HPDE6-E6E7 (cell line): Measurements from ENCODE around the gene PRR33.
A peak's percentile ranks its signal among the peaks of the same experiment; 100 is the strongest.

Experiments
- DNase-seq: peaks from one replicate; pipeline ENCODE4 v3.0.0; 2011; ENCODE audit warnings: missing footprints; ENCODE audit errors: extremely low spot score

The PRR33 gene

DNA sequence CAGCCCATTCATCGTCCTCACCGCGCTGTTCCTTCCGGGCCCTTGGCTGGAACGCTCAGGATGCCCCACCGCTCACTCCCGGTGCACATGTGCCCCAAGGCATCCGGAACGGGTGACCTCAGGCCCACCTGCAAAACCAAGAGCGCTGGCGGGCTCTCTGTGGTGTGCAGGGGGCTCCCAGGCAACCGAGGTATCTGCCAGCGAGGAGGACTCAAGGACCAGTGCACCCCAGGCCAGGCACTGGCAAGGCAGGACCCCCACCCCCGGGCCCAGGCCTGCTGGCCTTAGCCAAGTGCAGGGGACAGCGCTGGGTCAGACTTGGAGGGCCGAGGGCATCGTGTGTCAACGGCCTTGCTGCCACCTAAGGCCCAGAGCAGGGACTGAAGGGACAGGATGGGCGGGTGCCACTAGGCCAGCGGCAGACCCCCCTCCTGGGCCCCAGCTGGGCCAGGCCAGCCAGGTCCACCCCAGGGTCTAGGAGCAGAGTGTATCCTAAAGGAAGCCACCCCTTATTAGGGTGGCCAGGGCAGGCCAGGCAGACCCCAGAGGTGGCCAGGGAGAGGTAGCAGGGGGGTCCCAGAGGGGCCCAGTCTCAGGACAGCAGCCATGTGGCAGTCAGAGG lies 36.3 kb upstream of the PRR33 start:
- no peak for DNase-seq

DNA sequence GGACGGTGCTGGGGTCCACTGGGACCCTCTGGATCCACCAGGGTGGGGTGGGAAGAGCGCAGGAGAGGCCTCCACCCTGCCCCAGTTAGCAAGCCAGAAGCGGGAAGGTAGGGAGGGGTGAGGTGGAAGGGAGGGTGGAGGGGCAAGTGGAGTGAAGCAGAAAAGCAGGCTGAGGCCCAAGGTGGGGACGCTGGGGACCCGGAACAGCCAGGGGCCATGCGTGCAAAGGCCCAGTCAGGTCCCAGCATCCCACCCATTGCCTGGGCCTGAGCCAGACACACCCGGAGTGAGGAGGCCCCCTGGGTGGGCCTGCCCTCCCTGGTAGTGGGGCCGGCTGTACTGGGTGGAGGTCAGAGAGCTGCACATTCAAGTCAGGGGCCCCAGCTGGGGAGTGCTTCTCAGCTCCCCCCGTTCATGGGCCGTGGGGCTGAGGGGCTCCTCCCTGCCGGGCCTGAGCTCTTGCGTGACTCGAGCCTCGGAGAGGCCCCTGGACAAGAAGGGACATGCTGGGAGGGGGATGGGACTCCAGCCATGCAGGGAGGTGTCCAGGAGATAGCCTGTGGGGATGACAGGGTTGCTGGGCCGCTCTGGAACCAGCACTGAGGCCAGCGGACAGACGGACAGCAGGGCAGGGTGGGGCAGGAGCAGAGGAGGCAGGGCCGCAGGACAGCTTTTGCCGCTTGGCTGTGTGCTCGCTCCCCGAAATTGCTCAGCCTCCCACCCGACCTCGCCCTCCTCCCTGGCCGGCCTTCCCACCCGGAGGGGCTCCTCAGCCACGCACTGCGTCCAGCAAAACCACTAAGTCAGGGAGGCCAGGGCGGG lies 35.5 kb upstream of the PRR33 start:
- peak; percentile 50 for DNase-seq

DNA sequence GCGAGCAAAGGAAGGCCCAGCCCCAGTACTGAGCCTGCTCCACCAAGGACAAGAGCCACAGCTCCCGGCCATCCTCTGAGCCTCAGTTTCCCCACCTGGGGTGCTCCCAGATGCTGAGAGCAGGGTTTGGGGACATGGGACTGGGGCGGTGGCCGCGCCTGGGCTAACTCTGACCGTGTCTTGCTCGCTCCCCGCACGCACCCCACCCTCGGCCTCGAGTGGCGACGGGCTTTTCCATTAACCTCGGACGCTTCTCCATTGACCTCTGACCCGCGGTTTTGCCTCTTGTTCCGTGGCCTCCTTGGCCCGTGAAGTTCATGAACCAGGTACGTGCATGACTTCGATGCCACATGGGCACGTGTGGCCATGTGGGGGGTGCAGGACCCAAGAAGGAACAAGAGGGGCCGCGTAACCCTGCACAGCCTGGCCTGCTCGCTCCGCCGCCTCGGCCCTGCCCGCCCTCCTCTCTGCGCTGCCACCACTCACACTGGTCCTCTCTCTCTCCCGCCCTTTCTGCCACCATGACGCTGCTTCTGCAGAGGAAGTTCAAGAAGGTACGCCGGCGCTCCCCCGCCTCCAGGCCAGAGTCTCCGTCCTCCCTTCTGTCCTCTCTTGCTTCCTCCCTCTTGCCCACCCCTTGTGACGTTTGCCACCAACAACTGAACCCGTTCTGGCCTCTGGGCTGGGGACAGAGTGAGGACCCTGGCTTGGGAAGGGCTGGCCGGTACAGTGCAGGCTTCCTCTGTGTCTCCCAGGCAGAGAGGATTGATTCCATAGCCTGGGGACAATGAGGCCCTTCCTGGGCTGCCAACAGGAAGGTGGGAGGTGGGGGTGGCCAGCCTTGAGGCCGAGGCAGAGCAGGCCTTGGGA lies 34.7 kb upstream of the PRR33 start:
- DNase-seq, result no peak

DNA sequence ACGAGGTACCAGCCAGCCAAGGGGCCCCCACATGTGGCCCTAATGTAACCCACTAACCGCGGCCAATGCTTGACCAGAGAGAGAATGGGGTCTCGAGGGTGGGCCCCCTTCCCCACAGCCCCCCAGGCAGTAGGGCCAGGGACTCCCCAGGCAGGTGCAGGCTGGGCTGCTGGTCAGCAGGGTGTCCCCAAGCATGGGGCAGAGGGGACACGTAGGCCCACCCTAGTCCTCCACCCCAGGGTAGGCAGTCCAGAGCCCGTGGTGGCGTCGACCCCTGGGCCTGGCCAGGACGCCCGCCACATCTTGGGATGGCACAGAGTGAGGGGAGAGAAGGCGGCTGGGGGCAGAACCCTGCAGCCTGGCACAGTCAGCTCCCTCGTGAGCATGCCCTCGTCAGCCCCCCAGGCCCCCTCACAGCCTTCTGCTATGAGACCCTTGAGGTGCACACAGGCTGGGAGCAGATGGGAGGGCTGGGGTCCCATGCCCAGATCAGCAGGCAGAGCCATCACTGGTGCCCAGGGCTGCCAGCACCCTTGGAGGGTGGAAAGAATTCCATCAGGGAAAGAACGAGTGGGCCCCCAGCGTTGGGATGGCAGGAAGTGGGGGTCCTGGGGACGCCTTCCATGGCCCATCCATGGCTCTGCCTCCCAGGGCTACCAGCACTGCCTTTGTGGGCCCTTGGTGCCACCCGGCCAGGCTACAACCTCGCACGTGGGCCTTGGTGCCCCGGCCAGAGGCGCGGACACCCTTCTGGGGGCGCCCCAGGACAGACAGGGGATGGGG lies 33.9 kb upstream of the PRR33 start:
- DNase-seq, result no peak

DNA sequence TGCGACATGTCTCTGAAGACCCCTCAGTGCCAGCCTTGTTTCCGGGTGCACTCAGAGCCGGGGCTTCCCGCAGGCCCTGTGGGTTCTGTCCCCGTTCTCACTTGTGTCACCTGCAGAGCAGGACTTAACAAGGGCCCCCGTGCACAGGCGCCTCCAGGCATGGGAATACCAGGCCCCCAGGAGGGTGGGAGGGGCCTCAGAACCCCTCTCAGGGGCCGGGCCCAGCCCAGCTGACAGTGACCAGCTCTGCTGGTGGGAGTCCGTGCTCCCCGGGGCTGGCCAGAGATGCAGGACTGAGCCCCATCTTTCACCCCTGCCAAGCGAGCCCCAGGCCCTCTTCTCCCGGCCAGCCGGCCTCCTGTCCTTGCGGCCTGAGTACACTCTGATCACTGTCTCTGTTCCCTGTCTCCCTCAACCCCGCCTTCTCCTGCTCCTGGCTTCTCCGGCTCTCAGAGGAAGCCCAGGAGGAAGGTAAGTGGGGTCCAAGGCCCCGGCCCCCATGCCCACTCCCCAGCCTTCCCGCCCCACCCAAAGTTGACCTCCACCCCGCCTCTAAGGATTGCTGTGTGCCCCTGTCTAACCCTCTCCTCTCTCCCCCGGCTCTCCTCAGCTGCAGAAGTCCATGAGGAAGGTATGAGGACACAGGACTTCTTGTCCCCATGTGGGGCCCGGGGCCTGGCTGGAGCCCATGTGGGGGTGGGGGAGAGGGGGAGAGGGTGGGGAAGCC lies 33.1 kb upstream of the PRR33 start:
- DNase-seq, result no peak

DNA sequence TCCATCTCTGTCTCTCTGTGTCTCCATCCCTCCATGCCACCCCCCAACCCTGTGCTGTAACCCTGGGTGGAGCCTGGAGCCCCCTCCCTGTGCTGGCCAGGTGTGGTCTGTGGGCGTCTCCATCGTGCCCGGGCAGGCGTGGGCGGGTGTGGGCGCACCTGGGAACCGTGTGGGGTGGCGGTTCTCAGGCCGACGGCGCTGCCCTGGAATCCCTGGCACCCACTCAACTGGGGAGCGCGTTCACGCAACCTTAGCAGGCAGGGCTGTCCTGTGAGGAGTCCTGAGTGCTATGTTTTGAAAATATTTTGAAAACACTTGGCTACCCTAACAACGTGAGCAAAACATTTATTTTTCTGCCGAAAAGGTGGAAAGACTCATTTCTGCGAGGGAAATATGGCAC lies 32.5 kb upstream of the PRR33 start:
- DNase-seq, result no peak

DNA sequence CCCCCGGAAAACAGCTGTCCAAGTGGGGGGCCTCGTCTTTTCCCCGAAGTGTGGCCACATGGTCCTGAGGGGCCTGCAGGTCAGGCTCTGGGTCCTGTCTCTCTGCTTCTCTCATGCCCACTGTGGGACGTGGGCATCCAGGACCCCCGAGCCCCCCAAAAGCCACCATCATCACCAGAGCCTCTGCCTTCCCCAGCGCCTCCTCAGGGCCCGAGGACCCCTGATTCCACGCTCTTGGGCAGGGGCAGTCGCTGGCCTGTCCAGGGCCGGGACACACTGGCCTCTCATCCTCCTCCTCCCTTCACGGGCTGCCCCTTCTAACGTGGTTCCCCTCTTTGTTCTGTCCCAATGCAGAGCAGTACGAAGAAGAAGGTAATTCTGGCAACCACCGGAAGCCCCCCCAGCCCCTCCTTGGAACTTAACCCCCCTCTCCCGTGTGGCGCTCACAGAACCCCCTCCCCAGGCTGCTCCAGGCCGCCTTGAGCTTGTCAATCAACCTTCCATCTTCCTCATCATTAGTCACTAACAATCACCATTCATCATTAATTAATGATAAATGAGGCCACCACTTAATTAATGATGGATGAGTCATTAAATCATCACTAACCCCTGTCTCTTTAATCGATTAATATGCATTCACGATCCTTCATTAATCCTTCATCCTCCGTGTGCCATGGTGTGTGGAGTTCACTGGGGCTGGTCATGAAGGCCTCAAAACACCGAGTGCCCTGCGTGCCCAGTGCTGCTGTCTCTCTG lies 31.7 kb upstream of the PRR33 start:
- DNase-seq, result no peak

DNA sequence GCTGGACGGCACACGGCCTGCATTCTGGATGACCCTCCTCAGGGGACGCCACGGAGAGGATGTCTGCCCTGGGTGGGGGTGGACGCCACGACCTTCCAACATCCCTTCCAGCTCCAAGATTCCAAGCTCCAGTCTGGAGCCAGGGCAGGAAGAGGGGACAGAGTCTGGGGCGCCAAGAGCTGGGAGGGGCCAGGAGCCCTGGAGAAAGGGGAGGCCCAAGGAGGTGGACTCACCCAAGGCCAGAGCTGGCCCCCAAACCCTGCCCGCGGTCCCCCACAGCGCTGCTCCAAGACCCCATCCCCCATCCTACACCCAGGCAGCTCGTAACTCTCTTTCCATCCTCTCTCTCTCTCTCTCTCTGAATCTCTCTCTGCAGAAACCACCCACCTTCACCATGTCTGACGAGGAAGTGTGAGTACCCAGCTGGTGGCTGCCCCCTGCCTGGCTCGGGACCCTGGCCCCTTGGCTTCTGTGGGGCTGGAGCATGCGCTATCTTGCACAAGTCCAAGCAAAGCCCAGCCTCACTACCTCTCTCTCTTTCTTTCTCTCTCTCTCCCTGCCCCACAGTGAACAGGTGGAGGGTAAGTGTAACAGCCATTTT lies 30.9 kb upstream of the PRR33 start:
- no peak for DNase-seq

DNA sequence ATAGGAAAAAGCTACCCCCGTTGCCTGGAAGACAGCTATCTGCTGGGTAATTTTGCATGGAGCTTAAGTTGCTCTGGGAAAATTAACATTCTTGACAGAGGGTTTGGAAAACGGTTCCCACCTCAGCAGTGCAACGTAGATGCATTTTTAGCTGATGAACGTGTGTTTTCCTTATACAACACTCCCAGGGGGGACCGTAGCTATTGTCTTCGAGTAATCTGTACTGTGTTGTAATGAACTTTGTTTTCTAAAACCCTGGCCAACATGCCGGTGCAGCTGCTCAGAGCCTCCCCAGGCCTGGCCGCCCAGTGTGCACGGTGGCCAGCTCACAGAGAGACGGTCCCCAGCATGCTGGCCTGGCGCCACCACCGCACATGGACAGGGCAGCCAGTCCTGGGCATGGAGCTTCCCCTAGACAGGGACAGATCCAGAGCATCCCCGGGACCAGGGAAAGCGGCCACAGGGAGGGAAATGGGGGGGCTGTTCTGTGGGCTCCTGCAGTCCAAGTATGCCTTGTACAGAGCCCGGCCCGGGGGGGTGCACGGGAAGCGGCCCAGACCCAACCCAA lies 30.0 kb upstream of the PRR33 start:
- no peak for DNase-seq

DNA sequence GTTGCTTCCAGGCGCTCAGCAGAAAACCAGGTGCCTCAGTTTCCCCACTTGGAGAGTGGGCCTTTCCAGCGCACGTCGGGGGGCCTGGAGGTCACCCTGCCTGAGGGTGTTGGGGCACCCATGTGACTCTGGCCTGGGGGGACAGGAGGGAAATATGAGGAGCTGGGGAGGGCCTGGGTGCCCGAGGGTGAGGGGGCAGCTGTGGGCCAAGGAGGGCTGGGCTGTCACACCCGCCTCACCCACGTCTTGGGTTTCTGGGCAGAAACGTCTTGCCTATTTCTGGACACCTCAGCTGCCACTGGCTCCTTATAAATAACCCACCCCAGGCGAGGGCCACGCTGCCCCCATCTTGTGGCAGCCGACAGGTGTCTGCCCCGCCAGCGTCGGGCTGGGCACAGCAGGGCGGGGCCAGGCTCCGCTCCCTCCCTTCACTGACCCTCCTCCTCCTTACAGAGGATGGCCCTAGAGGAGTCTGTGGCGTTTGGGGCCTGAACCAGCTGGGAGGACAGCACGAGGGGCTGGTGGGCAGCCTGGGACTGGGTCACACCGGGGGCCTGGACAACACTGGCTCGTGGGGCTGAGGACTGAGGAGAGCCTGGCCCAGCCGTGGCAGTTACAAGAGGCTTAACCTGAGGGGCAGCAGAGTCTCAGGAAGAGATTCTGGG lies 29.3 kb upstream of the PRR33 start:
- no peak for DNase-seq

DNA sequence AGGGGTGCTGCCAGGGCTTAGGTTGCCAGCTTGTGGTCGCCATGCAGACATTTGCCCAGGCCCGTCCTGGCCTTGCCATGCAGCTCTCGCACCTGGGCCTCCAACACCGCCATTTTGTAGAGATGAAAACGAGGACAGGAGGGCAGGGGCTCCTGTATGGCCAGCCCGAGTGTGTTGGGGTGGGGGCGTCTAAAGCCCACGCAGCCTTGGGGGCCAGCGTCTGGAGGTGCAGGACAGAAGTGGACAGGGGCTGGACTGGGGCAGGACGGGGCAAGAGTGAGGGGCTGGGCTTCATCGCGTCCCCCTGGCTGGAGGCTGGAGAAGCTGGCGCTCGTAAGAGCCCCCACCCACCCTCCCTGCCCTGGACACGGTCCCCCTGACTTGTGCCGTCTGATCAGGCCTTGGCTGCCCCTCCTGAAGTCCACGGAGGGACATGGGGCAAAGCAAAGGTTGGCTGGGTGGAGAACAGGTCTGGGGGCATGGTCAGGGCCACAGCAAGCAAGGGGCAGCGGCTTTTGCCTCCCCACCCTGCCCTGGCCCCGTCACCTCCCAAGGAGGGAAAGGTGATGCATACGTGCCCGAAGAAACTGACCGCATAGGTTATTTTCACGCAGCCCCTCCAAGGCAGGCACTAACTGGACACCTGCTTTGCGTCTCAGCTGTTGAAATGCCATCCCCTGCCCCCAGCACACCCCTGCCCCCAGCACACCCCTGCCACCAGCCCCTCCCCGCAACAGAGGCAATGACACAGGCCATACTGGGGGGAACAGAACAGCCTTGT lies 28.6 kb upstream of the PRR33 start:
- no peak for DNase-seq

DNA sequence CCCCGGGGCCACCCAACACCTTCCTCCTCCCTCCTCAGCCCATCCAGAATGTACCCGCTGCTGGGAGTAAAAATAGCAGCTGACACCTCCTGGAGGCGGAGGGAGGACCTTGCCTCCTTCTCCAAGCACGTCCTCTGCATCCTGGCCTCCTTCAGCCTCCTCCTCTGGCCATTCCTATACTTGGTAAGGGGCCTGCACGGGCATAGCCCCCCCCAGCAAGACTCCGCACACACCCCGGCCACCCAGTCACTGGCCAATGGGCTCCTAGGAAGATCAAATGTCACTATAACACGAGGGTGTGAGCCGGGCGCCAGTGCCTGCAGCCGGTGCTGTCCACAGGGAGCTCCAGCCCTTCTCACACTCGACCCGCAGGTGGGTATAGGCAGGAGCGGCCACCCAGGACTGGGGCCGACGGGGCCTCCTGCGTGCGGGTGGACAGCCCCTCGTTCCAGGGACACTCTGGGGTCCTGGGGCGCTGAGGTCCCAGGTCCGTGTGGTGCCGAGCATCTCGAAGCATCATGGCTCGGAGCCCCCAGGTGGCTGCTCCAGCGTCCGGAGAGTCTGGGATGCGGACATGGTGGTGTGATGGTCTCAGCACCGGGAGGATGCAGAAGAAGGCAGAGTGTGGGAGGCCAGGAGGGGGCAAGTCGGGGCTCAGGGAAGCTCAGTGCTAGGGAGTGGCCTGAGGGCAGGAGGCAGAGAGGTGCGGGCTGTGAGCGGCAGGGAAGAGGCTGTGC lies 27.9 kb upstream of the PRR33 start, which contains the start of gene TNNT3:
TSS of gene TNNT3 (plus strand) at position 313 of the 737 bp plus-strand sequence. CDS start 3,172 bp downstream, outside the sequence.
- no peak for DNase-seq

DNA sequence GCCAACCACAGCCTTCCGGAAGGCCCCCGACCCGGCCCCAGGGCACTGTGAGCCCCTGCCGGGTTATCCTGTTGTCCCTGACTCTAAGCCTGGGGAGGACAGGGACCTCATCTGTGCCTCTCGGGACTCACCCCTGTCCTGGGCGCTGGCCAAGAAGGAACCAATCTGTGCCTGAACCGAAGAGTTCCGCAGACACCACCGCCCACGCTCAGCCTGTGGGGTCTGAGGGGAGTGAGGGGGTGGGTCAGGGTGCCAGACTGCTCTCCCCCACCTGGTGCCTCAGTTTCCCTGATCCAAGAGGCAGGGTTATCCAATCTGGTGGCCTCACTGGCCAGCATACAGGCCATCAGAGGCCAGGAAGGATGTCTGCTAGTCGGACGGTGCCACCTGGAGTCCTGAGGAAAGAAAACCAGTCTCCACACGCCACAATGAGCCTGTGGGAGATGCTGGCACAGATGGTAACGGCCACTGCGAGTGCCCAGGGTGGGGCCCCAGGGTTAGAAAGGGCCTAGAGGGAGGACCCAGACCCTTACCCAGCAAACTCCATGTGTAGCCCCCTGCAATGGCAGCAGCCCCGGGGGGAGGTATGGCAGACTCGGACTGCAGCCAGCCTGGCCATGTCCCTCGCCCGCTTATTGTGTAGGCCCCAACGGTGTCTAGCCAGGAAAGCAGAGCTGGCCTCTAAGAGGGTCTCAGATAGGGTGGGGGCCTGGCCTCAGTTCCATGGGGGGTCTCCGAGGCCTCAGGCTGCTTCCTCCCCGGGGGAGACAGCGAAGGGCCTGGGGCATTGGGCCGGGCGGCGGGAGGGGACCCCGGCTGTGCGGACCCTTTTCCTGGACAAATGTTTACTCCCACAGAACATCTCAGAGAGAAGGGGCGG lies 27.0 kb upstream of the PRR33 start:
- no peak for DNase-seq

DNA sequence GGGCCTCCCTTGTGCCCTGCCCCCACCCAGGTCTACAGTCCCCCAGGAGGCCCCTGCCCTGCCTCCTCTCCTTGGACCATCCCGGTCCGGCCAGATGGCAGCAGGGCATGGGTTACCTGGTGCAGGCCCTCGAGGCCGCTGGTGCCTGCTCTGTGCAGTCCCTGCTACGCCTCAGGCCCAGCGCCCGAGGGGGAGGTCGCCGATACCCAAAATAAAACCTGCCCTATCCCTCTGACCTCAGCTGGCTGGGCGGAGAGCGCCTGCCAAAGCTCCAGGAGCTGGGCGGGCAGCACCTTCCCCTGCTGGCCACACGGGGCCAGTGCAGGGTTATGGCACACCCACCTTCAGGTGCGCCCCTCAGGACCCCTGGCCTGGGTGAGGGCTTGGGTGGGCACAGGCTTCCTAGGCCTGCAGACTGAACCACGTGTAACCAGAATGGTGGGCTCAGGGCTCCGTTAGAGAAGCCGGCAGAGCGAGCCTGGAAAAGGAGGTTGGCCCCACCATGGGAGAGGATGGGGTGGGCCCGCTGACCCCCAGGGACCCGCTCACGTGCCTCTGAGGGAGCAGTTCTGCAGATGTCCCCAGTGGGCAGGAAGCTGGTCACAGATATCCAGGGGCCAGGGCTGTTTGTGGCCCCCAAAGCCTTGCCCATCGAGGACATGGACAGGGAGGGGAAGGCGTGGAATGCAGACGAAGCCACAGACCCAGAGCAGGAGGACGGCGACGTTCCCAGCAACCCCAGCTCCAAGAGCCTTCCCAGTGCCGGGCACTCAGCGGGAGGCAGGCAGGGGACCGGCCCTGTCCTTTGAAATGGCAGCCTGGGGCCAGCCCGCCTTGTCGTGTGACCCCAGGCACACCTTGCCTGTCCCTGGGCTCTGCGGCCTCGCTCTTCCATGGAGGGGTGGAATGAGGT lies 26.1 kb upstream of the PRR33 start:
- DNase-seq, result no peak

DNA sequence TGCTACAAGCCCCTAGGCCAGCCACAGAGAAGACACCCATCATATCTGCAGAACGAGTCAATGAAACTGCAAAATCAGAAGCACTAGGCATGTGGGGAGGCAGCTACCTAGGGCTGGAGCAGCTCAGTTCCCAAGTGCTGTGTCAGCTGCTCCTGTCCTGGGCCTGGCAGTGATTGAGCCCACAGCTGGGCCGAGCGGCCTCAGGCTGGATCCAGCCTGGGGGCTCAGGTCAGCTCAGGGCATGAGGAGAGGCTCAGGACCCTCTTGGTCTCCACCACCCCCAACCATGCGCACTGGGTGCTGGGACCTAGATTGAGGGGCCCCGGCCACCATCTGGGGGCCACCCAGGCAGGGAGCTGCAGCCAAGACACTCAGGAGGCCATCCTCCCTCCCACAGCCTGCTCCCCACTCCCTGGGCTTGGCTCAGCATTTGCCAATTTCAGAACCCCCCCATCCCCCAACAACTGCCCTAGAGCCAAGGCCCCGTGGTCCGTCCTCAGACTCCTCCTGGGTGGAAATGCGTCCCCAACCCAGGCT lies 25.4 kb upstream of the PRR33 start:
- no peak for DNase-seq
